HEK293T (cell line): ENCODE measurements around the gene DRICH1.

Experiments used
- FOXM1 ChIP-seq: fragments of 450-650 bp; IDR thresholded peaks from 2 replicates; pipeline ENCODE4 v1.6.1; 2017; ENCODE audit warnings: mild to moderate bottlenecking, borderline replicate concordance
- HDGF ChIP-seq: fragments of 450-650 bp; IDR thresholded peaks from 2 replicates; pipeline ENCODE4 v1.6.1; 2017; ENCODE audit warnings: antibody characterized with exemption, borderline replicate concordance
- TARDBP ChIP-seq: fragments of 450-650 bp; IDR thresholded peaks from 2 replicates; pipeline ENCODE4 v1.6.1; 2016

- no peak for TF ChIP-seq FOXM1
- no peak for TF ChIP-seq HDGF
- TF ChIP-seq TARDBP: no peak
Measured at GRCh38 chr22:23580576-23581259, 51.4 kb downstream of the DRICH1 start.
